Hematopoietic multipotent progenitor cell (in vitro differentiated cells): ENCODE results near the gene HERC5. TPM values are rescaled to one million over a fixed set of nuclear protein-coding genes. Genes with fewer than 3 reads are reported as not detected.

Source experiments
- DNase-seq, 3 donors: peaks; one replicate each; pipeline ENCODE4 v3.0.0-alpha.2; 2011 to 2015; ENCODE audit warnings: low read depth in 2 of 3, low spot score in 2 of 3
- total RNA-seq: library from RNA; depleted of rRNA; stranded (reverse); fragments of >200 nt; gene quantifications from one replicate; pipeline ENCODE4 v1.2.3, GENCODE V29; 2012

The HERC5 gene
- total RNA-seq, 1 donor = 6.5 TPM

GRCh38 chr4:88517825-88518224, 60.9 kb downstream of the HERC5 start:
- no peak for DNase-seq

GRCh38 chr4:88518911-88519310, 62.0 kb downstream of the HERC5 start:
- DNase-seq = no peak

- peak in 2 of 3 donors; percentile 42 to 43 for DNase-seq
These were observed 65.9 kb downstream of the HERC5 start for GRCh38 chr4:88522702-88523324.

GRCh38 chr4:88523325-88524129, 66.6 kb downstream of the HERC5 start, which contains the start of gene PYURF:
Gene PYURF (minus strand): TSS chr4:88523776. CDS start chr4:88523700, 76 bp downstream.
- DNase-seq = peak in 2 of 3 donors; percentile 74 to 84

- DNase-seq = no peak
These were observed 67.3 kb downstream of the HERC5 start for GRCh38 chr4:88524171-88524570.

GRCh38 chr4:88526221-88526815, 69.4 kb downstream of the HERC5 start:
- peak in 1 of 3 donors; percentile 64 for DNase-seq

- no peak for DNase-seq
These were observed 70.9 kb downstream of the HERC5 start for GRCh38 chr4:88527787-88528186.

GRCh38 chr4:88528861-88529260, 71.9 kb downstream of the HERC5 start:
- DNase-seq = peak in 1 of 3 donors; percentile 19

GRCh38 chr4:88531549-88531948, 74.6 kb downstream of the HERC5 start:
- DNase-seq = no peak

GRCh38 chr4:88533088-88533790, 76.3 kb downstream of the HERC5 start:
- no peak for DNase-seq

GRCh38 chr4:88533937-88534750, 77.2 kb downstream of the HERC5 start:
- DNase-seq = no peak

- no peak for DNase-seq
These were observed 78.3 kb downstream of the HERC5 start for GRCh38 chr4:88535090-88535755.

- no peak for DNase-seq
These were observed 80.8 kb downstream of the HERC5 start for GRCh38 chr4:88537709-88538108.

GRCh38 chr4:88539322-88540068, 82.6 kb downstream of the HERC5 start:
- peak in 2 of 3 donors; percentile 54 to 70 for DNase-seq

- DNase-seq = no peak
These were observed 92.9 kb downstream of the HERC5 start for GRCh38 chr4:88549815-88550214.
